Measurements from ENCODE around the gene CNN1. TPM values are rescaled to one million over a fixed set of nuclear protein-coding genes. Genes with fewer than 3 reads are reported as not detected.
"Not testable (repeated sequence)": the region's sequence is repeated elsewhere in the genome, so short reads cannot be mapped to it uniquely, and the experiment has no call there.

The CNN1 gene
- total RNA-seq, 1 experiment from 2014 or later, result 0.98 TPM

GRCh38 chr19:11563532-11563931, 24.9 kb downstream of the CNN1 start:
- Histone ChIP-seq H3K27me3 (ENCODE audit: control insufficient read depth, insufficient read depth, low read length) (no peaks in the 10 kb centered on the region), H3K4me1 (ENCODE audit: control insufficient read depth, insufficient read depth, low read length) (no peaks in the 10 kb centered on the region), H3K36me3 (ENCODE audit: control insufficient read depth, insufficient read depth, low read length) (no peaks in the 10 kb centered on the region; the same call in 1 of the 2 replicates), H3K27ac (ENCODE audit: low read length) (no peak overlapping the region), H3K9me3 (ENCODE audit: control insufficient read depth, insufficient read depth, low read depth, low read length) (no peaks in the 10 kb centered on the region), H3K4me3 (ENCODE audit: low read depth in 2 of 2, low read length in 2 of 2) (no peak overlapping the region)
- in situ Hi-C loops (cut with HindIII; ENCODE audit: low pct_unique_long_range_greater_than_20kb, low sequenced_read_pairs), result loop anchor here (25.0 kb wide), 1 partner anchor 251 kb away; no protein-coding TSS in a partner anchor
- ATAC-seq, result no peak
- no TSS peak for BruUV-seq (replicated peaks)
- no peak for DNase-seq (ENCODE audit: low read depth, low spot score)
- TF ChIP-seq REST (IDR thresholded peaks at IDR 0.05; ENCODE audit: insufficient read depth in 1 of 2, low read depth in 2 of 2, low read length in 1 of 2) (no peak), SIN3A (IDR thresholded peaks at IDR 0.05; ENCODE audit: borderline replicate concordance, insufficient read depth, low read depth, low read length) (no peak)
- POLR2A ChIA-PET, result no interaction called here
- CTCF ChIA-PET, result no interaction called here
- intact Hi-C loops (cut with micrococcal nuclease; ENCODE audit: unreplicated experiment), result no loop called here

- POLR2A ChIA-PET; H3K36me3 ChIP-seq (ENCODE audit: control insufficient read depth, insufficient read depth, low read length); H3K27ac ChIP-seq (ENCODE audit: low read length); H3K4me1 ChIP-seq (ENCODE audit: control insufficient read depth, insufficient read depth, low read length); BruUV-seq (replicated peaks); H3K27me3 ChIP-seq (ENCODE audit: control insufficient read depth, insufficient read depth, low read length); ATAC-seq; intact Hi-C loops (cut with micrococcal nuclease; ENCODE audit: unreplicated experiment); H3K9me3 ChIP-seq (ENCODE audit: control insufficient read depth, insufficient read depth, low read depth, low read length); H3K4me3 ChIP-seq (ENCODE audit: low read depth in 2 of 2, low read length in 2 of 2); DNase-seq (ENCODE audit: low read depth, low spot score); CTCF ChIA-PET: not testable (repeated sequence)
- in situ Hi-C loops (cut with HindIII; ENCODE audit: low pct_unique_long_range_greater_than_20kb, low sequenced_read_pairs), result loop anchor here (25.0 kb wide), 1 partner anchor 252 kb away; no protein-coding TSS in a partner anchor
These were observed 25.6 kb downstream of the CNN1 start for GRCh38 chr19:11564082-11564807.

GRCh38 chr19:11565649-11565980, 27.0 kb downstream of the CNN1 start:
- CTCF ChIA-PET; POLR2A ChIA-PET; H3K9me3 ChIP-seq (ENCODE audit: control insufficient read depth, insufficient read depth, low read depth, low read length); H3K27me3 ChIP-seq (ENCODE audit: control insufficient read depth, insufficient read depth, low read length); ATAC-seq; H3K4me3 ChIP-seq (ENCODE audit: low read depth in 2 of 2, low read length in 2 of 2); H3K4me1 ChIP-seq (ENCODE audit: control insufficient read depth, insufficient read depth, low read length); intact Hi-C loops (cut with micrococcal nuclease; ENCODE audit: unreplicated experiment); H3K36me3 ChIP-seq (ENCODE audit: control insufficient read depth, insufficient read depth, low read length); H3K27ac ChIP-seq (ENCODE audit: low read length); DNase-seq (ENCODE audit: low read depth, low spot score); BruUV-seq (replicated peaks): not testable (repeated sequence)
- in situ Hi-C loops (cut with HindIII; ENCODE audit: low pct_unique_long_range_greater_than_20kb, low sequenced_read_pairs), result loop anchor here (25.0 kb wide), 1 partner anchor 253 kb away; no protein-coding TSS in a partner anchor

GRCh38 chr19:11566164-11566563, 27.5 kb downstream of the CNN1 start:
- in situ Hi-C loops (cut with HindIII; ENCODE audit: low pct_unique_long_range_greater_than_20kb, low sequenced_read_pairs) (loop anchor here (25.0 kb wide), 1 partner anchor 254 kb away; no protein-coding TSS in a partner anchor), intact Hi-C loops (cut with micrococcal nuclease; ENCODE audit: unreplicated experiment) (no loop called here)
- DNase-seq (ENCODE audit: low read depth, low spot score) (no peak), ATAC-seq (no peak)
- Histone ChIP-seq H3K36me3 (ENCODE audit: control insufficient read depth, insufficient read depth, low read length) (no peaks in the 10 kb centered on the region), H3K4me1 (ENCODE audit: control insufficient read depth, insufficient read depth, low read length) (no peaks in the 10 kb centered on the region), H3K4me3 (ENCODE audit: low read depth in 2 of 2, low read length in 2 of 2) (no peak overlapping the region), H3K9me3 (ENCODE audit: control insufficient read depth, insufficient read depth, low read depth, low read length) (no peaks in the 10 kb centered on the region), H3K27me3 (ENCODE audit: control insufficient read depth, insufficient read depth, low read length) (no peaks in the 10 kb centered on the region), H3K27ac (ENCODE audit: low read length) (no peak overlapping the region)
- POLR2A ChIA-PET, result no interaction called here
- TF ChIP-seq REST (IDR thresholded peaks at IDR 0.05; ENCODE audit: insufficient read depth in 1 of 2, low read depth in 2 of 2, low read length in 1 of 2) (no peak), CTCF (IDR thresholded peaks at IDR 0.05) (no peak), TCF7L2 (IDR thresholded peaks at IDR 0.05; ENCODE audit: low read depth, low read length) (no peak), POLR2AphosphoS5 (IDR thresholded peaks at IDR 0.05; ENCODE audit: low read depth, low read length) (no peak), SIN3A (IDR thresholded peaks at IDR 0.05; ENCODE audit: borderline replicate concordance, insufficient read depth, low read depth, low read length) (no peak)
- BruUV-seq (replicated peaks), result no TSS peak
- CTCF ChIA-PET, result no interaction called here

Measured in Panc1 (cell line).